ENCODE results near the gene NDC1.

Gene NDC1

DNA sequence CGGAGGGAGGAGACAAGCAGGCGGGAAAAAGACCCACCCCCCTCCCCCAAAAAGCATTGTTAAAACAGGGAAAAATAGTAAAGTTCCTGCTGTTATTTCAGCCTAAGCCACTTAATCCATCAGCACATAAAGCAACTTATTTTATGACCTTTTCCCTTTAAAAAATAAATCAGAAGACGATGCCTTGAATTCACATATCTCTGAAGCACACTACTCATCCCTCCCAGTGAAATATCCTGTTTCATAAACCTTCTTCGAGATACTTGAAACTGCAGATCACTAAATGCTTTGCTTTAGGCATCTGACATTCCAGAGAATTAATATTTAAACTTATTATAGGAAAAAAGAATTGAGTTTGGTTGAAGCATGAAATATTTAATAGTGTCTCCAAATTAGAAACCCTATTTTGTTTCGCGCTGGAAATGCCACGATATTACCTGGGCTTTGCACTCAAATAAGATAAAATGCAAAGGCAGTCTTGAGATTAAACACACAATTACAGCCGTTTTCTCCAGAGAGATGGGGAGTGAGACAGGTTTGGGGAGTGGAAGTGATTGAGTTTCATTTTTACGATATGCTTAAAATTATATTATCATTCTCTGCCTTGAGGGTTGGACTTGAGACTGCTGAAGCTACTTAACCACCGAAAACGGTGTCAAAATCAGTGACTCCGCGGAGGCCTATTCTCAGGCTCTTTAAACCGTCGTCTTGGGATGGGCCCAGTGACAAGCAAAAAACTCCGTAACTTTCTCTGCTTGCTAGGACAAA, 108.5 kb downstream of the NDC1 start:
- no peak for DNase-seq

DNA sequence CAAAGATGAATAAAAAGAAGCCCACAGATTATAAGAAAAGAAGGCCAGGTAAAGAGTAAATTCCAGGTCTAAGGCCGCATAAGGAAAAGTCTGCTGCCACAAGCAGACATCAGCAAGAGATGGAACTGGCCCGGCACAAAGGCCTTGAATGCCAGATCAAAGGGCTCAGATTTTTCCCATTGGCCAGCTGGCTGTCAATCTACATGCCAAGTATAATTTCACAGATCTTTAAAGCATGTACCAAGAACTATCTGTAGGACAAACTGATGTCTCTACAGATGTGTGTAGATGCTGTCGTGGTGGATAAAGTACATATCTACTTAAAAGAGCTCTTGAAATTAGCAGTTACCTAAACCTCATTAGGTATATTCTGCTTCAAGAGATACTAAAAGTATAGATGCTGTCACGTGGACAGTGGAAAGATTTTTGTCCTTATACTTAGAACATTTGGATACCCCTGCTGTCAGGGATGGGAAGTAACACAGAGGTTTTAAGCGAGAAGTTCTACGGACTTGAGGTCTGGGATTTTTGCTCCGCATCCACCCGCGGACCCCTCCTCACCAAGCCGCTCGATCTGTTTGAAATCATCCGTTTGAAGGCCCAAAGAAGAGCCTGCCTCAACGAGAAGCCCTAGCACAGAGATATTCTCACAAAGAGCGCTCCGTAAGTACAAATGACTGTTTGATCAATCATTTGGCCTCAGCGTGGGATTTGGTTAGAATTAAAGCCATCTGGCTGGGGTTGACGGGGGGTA, 109.2 kb downstream of the NDC1 start:
- no peak for DNase-seq

DNA sequence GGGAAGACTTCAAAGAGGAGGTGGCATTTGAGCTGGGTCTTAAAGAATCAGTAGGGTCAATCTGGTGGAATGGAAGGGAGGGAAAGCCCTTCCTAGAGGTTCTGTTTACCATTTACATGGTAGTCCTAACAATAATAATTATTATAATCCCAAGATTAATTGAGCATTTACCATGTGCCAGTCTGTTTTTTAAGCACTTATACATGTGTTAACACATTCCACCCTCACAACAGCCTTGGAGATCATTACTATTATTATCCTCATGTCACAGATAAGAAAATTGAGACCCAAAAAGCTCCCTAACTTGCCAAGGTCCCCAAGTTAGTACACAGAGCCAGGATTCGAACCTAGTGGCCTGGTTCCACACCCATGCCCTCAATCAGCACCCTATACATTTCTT, 109.9 kb downstream of the NDC1 start:
- DNase-seq: no peak

DNA sequence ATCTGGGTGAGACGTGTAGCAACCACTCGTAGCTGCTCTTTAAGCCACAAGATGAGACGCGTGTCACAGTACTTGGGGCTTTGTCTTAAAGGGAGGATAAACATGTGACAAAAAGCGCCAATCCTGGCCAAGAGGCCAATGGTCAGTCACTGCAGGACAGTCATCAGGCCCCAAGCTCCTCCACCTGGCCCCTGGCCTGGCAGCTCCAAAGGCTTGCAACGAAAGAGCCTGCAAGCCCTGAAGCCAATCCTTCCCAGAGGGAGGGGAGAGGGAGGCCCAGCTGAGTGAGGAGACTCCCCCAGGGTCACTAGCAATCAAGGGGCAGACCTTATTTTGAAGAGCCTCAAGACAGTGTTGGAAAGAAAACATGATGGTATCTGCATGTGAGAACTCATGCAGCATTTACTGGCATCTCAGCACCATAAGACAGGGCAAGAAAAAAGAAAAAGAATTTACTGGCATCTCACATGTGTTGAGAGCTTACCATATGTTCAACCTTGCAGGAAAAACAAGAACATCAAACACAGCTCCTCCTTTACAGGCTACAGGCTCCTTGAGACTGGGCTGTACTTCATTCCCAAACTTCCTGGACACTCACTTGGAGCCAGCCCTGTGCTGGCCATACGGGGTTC, 110.5 kb downstream of the NDC1 start:
- no peak for DNase-seq

DNA sequence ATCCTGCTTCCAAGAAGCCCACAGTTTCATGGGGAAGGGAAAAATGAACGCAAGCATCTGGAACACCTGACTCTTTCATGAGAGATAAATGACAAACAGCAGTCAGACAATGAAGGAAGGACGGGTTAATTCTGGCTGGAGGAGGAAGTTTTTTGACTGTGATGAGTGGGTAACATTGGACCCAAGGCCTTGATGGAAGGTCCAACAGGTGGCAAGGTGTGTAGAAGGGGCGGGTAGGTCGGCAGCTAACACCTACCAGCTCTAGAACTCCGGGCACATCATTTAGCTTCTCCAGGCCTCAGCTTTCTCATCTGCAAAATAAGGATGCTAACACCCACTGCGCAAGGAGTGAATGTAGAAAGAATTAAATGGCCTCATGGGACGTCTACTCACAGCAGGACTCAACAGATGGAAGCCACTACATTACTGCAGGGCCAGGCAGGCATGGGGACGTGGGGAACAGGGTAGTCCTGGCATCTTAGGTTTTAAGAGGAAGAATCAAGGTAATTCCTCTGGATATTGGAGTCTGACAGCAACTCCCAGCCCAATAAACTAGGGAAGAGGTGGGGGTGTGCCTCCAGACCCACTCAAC, 112.0 kb downstream of the NDC1 start:
- no peak for DNase-seq

DNA sequence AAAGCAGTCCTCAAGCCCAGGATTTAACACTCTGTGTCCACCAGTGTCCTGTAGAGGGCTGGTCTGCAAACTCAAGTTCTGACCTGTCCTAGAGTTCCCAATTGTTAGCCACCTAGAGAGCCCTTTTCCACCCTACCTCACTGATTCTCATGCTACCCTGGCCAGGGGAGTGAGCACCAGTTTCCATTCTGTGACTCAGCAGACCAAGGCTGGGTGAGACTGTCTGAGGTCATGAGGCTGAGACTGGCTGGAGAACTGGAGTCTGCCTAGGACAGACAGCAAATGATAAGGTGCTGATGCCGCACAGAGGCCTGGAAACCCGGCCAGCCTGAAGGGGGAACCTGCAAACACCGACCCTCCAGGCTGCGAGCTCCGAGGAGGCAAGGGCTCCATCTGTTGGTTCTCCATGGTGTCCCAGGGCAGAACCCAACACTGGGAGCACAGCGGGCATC, 112.8 kb downstream of the NDC1 start:
- DNase-seq: no peak

DNA sequence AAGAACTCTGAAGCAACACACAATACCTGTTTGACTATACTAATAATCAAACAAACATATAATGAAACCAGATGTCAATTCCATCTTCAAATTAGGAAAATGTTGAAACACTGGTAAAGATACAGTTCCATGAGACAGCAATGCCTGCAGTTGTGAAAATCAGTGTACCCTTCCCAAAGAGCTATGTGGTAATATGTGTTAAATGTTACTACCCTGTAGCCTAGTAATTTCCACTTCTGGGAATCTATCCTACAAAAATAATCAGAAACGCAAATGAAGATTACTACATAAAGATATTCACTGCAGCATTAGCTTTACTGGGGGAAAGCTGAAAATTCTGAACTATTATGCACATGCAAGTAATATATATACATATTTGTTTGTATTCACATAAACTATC, 116.1 kb downstream of the NDC1 start:
- DNase-seq: no peak

DNA sequence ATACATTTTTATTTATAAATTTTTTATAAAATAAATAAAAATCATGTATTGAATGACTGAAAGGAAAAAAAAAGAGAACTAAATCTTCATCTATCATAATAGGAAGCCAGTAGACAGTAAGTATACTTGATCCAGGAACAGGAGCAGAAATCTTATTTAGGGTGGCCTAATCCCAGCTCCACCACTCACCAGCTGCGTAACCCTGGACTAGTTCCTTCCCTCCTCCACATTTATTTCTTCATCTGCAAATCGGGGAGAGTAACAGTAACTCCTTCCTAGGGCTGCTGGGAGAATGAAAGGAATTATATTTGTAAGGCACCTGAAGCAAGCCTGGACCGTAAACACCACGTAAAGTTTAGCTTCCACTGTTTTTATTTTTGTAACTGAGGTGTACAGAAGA, 117.0 kb downstream of the NDC1 start:
- DNase-seq: no peak

DNA sequence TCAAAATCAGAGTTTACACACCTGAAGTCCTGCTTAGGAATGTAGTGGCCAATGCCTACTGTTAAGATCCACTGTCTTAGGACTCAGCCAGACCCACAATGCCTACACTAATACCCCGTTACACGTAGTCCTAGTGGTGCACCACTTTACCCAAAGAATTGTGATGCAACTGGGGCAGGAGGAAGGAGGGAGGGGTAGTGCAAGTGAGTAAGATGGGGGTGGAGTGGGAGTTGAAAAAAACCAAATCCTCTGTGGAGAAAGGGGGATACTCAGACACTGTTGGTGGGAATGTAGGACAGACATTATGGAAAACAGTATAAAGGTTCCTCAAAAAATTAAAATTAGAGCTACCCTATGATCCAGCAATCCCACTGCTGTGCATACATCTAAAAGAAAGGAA, 118.6 kb downstream of the NDC1 start:
- no peak for DNase-seq

DNA sequence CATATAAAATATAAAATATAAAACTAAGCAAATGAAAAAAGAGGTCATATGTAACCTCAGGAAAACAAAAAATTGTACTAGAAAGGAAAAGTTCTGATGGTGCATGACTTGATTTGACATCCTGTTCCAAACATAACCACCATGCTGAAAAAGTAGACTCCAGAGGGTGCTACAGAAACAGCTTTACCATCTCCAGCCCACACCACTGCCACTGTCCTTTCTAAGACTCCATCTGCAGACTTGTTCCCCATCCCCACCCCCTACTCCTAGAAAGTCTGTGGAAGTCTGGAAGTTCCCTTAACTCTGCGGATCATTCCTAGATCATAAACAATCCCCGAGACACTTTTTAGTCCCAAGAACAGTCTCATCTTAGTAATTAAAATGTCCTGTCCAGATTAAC, 119.7 kb downstream of the NDC1 start:
- DNase-seq: no peak

DNA sequence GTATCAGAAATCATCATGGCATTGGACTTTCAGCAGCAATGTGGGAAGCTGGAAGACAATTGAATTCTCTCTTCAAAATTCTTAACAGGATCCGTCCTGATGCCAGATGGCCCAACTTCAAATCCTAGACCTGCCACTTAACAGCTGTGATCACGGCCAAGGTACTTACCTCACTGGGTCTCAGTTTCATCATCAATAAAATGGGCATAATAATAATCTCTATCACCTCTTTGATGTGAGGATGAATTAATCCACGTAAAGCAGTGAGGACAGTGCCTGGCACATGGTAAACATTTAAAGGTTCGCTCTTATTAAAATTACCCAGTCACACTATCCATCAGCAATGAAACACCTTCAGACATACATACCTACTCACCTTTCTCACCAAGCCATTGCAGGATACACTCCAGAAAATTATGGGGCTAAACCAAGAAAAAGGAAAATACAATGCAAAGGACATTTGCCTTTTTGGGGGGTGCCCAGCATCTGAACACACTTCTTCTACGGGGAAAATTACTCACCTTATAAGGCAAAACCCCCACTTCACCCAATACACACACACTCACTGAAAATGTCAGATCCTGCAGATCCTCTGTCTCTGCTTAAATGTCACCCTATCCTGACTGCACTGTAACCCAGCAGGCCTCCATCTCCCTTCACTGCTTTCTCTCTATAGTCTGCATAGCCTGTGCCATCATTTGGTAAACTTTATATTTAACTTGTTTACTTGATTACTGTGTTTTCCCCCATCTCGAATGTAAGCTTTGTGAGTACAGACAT, 120.9 kb downstream of the NDC1 start:
- no peak for DNase-seq

DNA sequence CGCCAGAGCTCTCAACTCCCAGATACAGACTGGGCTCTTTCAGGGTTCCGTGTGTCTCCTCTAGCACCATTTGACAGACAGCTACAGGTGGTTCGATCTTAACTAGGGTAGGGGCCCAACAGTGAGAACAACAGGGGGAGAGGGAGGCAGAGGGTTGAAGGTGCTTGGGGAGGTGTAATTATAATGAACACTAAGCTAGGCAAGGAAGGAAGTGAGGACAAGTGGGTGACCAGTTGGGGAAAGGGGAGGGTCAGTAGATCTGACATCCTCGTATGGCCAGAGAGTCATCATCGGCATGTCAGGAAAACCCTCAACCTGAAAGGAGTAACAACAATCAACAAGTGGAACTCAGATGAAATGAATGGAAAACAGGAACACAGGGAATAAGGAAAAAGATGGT, 121.9 kb downstream of the NDC1 start:
- no peak for DNase-seq

DNA sequence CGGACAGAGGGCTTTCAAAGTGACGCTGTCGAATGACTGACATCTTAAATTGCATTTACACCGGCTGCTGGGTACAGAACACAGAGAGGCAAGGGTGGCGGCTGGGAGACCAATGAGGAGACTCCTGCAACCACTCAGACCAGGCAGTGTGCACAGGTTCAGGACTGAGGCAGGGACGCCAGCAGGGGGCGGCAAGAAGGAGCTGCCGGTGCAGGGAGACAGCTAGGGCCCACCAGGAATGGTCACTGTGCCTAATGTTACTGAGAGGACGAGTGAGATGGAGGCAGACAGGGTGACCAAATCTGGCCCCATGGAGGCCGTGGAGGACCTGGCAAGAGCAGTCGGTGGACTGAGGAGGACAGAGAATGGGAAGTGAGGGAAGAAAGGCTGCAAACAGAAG, 122.6 kb downstream of the NDC1 start:
- no peak for DNase-seq

Data from activated CD4-positive, alpha-beta T cell treated with anti-CD3 and anti-CD28 coated beads, Interleukin-2, amount 50 U/mL, for 1 hour (primary cell).